ENCODE results near the gene NOC4L. TPM values are rescaled to one million over a fixed set of nuclear protein-coding genes. Genes with fewer than 3 reads are reported as not detected.
"Not testable (repeated sequence)": the region's sequence is repeated elsewhere in the genome, so short reads cannot be mapped to it uniquely, and the experiment has no call there.

NOC4L gene
- total RNA-seq = 10 to 100 TPM; 27.1 to 27.4 TPM

GRCh38 chr12:132144115-132144809 lies at the start of gene NOC4L, which contains the start of gene DDX51:
Gene NOC4L (plus strand): TSS chr12:132144457. CDS start chr12:132144489, 32 bp downstream.
Gene DDX51 (minus strand): TSS chr12:132144319. CDS start chr12:132144296, 23 bp downstream.
- Mint-ChIP-seq H3K36me3 (ENCODE audit: low read depth) (peaks cover 18% of the 10 kb centered on the region), H3K27me3 (ENCODE audit: low read depth) (no peaks in the 10 kb centered on the region), H3K4me3 (peak within 1 kb of the TSS; percentile 90), H3K9me3 (no peaks in the 10 kb centered on the region), H3K27ac (peak within 1 kb of the TSS; percentile 87), H3K4me1 (ENCODE audit: low read depth) (peaks cover 31% of the 10 kb centered on the region)
- CTCF ChIA-PET = interaction anchor here (0.9 to 1.8 kb wide), 2 partner anchors 10 to 41 kb away, joined by 3 to 6 read pairs; no protein-coding TSS in a partner anchor
- peak; percentile 94 for DNase-seq
- intact Hi-C loops (cut with micrococcal nuclease) = loop anchor here (1.0 to 10.0 kb wide), 3 partner anchors 45 to 189 kb away; no protein-coding TSS in a partner anchor

GRCh38 chr12:132095520-132096409 lies 48.5 kb upstream of the NOC4L start:
- no peak overlapping the region for H3K4me3 Mint-ChIP-seq

DNA sequence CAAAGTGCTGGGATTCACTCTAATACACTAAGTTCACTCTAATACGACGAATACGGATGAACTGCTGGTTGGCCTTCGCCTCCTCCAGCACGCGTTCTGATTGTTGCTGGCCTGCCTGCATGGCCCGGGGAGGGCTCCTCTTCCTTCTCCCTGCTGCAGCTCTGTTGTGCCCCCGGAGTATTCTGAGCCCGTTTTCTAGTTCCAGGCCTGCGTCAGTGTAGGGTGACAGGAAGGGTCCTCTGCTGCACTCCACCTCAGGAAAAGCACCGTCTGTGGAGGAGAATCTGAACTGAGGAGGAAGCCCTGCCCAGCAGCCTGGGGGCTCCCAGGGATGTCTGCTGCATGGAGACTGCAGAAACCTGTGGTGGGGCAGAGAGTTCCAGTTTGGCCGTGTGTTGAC lies 44.5 kb upstream of the NOC4L start:
- intact Hi-C loops (cut with micrococcal nuclease) = no loop called here
- CTCF ChIA-PET = no interaction called here
- Mint-ChIP-seq H3K27ac (no peak overlapping the region), H3K4me3 (no peak overlapping the region), H3K27me3 (ENCODE audit: low read depth) (no peaks in the 10 kb centered on the region), H3K9me3 (peaks cover 10% of the 10 kb centered on the region), H3K36me3 (ENCODE audit: low read depth) (peaks cover 32% of the 10 kb centered on the region), H3K4me1 (ENCODE audit: low read depth) (peaks cover 23% of the 10 kb centered on the region)
- DNase-seq = no peak

More at GRCh38 chr12:132095520-132096409, 48.5 kb upstream of the NOC4L start:
- H3K9me3 Mint-ChIP-seq = peaks cover 10% of the 10 kb centered on the region
- H3K4me1 Mint-ChIP-seq (ENCODE audit: low read depth) = peaks cover 25% of the 10 kb centered on the region
- intact Hi-C loops (cut with micrococcal nuclease) = no loop called here
- CTCF ChIA-PET = no interaction called here
- DNase-seq = peak; percentile 14
- no peaks in the 10 kb centered on the region for H3K27me3 Mint-ChIP-seq (ENCODE audit: low read depth)
- peak overlapping the region; percentile 79 for H3K27ac Mint-ChIP-seq
- H3K36me3 Mint-ChIP-seq (ENCODE audit: low read depth) = peaks cover 39% of the 10 kb centered on the region

- no peaks in the 10 kb centered on the region for H3K27me3 Mint-ChIP-seq (ENCODE audit: low read depth)
- H3K4me3 Mint-ChIP-seq = no peak overlapping the region
- H3K27ac Mint-ChIP-seq = no peak overlapping the region
- H3K4me1 Mint-ChIP-seq (ENCODE audit: low read depth) = peaks cover 18% of the 10 kb centered on the region
- peaks cover 9% of the 10 kb centered on the region for H3K9me3 Mint-ChIP-seq
- no peak for DNase-seq
- intact Hi-C loops (cut with micrococcal nuclease) = no loop called here
- CTCF ChIA-PET = no interaction called here
- peaks cover 29% of the 10 kb centered on the region for H3K36me3 Mint-ChIP-seq (ENCODE audit: low read depth)
These were observed 43.8 kb upstream of the NOC4L start for GRCh38 chr12:132100306-132101065.

DNA sequence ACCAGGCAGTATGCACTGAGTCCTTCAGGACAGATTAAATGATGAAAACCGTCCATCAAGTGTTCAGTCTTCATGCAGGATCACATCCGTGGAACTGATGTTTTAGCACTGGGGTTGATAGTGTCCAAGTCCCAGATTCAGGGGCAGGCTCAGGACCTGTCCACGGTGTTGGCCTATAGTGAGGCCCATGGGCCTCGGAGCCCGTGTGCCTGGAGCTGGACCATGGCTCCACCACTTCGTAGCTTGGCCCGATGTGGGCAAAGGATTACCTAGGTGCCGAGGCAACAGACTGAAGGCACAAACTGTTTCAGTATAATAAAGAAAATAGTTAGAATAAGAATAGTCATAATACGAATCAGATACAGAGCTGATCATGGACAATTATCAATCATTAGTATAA lies 42.0 kb upstream of the NOC4L start:
- Mint-ChIP-seq H3K27me3 (ENCODE audit: low read depth) (no peaks in the 10 kb centered on the region), H3K4me3 (no peak overlapping the region), H3K36me3 (ENCODE audit: low read depth) (peaks cover 16% of the 10 kb centered on the region), H3K9me3 (no peaks in the 10 kb centered on the region), H3K27ac (no peak overlapping the region), H3K4me1 (ENCODE audit: low read depth) (peaks cover 3% of the 10 kb centered on the region)
- intact Hi-C loops (cut with micrococcal nuclease) = no loop called here
- CTCF ChIA-PET = interaction anchor here (1.1 kb wide), 1 partner anchor 43 kb away, joined by 3 read pairs; no protein-coding TSS in a partner anchor
- DNase-seq = no peak

DNA sequence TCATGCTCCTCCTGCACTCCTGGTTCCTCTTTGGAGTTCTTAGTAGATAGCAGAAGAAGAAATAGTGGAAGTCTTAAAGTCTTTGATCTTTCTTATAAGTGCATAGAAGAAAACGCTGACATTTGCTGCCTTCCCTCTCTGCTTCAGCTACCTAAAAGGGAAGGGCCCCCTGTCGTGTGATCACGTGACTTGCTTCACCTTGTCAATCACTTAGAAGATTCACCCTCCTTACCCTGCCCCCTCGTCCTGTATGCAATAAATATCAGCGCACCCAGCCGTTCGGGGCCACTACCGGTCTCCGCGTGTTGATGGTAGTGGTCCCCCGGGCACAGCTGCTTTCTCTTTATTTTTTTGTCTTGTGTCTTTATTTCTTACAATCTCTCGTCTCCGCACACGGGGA lies 41.2 kb upstream of the NOC4L start:
- CTCF ChIA-PET = interaction anchor here (1.1 kb wide), 1 partner anchor 42 kb away, joined by 3 read pairs; no protein-coding TSS in a partner anchor
- H3K36me3 Mint-ChIP-seq (ENCODE audit: low read depth) = peaks cover 11% of the 10 kb centered on the region
- H3K9me3 Mint-ChIP-seq; H3K27ac Mint-ChIP-seq; H3K4me1 Mint-ChIP-seq (ENCODE audit: low read depth); H3K27me3 Mint-ChIP-seq (ENCODE audit: low read depth); intact Hi-C loops (cut with micrococcal nuclease); DNase-seq; H3K4me3 Mint-ChIP-seq: not testable (repeated sequence)

DNA sequence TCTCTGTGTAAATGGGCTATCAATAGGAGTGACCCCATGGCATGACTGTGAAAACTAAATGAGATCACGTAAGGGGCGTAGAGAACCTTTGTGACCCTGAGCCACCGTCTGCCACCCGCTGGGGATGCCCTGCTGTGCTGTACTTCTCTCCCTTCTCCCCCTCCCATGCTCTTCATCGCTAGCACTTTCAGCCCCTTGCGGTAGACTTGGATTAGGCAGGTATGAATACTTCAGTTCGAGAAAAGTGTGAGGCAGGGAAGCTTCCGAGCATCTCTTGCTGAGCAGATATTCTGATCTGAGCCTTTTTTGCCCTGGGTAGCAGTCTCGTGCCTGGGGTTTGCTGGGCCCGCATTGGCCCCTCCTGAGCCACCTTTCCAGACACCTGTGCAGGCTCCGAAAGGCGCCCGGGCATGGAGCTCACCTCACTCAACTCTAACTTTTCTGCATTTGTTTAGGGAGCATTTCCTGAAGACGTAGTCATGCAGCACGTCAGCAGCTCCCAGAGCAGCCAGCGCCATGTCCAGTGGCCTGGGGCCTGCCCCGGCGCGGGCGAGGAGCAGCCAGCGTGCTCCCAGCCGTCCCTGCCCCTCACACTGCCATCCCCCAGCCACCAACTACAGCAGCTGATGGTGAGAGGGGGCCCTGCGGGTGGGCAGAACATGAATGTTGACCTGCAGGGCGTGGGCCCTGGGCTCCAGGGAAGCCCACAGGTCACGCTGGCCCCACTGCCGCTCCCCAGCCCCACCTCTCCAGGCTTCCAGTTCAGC lies 40.5 kb upstream of the NOC4L start:
- Mint-ChIP-seq H3K9me3 (no peaks in the 10 kb centered on the region), H3K27me3 (ENCODE audit: low read depth) (no peaks in the 10 kb centered on the region), H3K27ac (no peak overlapping the region), H3K4me3 (no peak overlapping the region), H3K36me3 (ENCODE audit: low read depth) (peaks cover 8% of the 10 kb centered on the region), H3K4me1 (ENCODE audit: low read depth) (no peaks in the 10 kb centered on the region)
- no peak for DNase-seq
- intact Hi-C loops (cut with micrococcal nuclease) = no loop called here
- CTCF ChIA-PET = no interaction called here

GRCh38 chr12:132105467-132105866 lies 38.8 kb upstream of the NOC4L start:
- H3K4me1 Mint-ChIP-seq (ENCODE audit: low read depth) = no peaks in the 10 kb centered on the region
- H3K9me3 Mint-ChIP-seq = no peaks in the 10 kb centered on the region
- intact Hi-C loops (cut with micrococcal nuclease) = no loop called here
- no peak overlapping the region for H3K4me3 Mint-ChIP-seq
- DNase-seq = no peak
- CTCF ChIA-PET = interaction anchor here (0.7 to 0.9 kb wide), 2 partner anchors 12 to 16 kb away, joined by 3 to 4 read pairs; no protein-coding TSS in a partner anchor
- H3K27ac Mint-ChIP-seq = no peak overlapping the region
- no peaks in the 10 kb centered on the region for H3K27me3 Mint-ChIP-seq (ENCODE audit: low read depth)
- peaks cover 13% of the 10 kb centered on the region for H3K36me3 Mint-ChIP-seq (ENCODE audit: low read depth)

- no peak overlapping the region for H3K27ac Mint-ChIP-seq
- DNase-seq = no peak
- no peak overlapping the region for H3K4me3 Mint-ChIP-seq
- no peaks in the 10 kb centered on the region for H3K4me1 Mint-ChIP-seq (ENCODE audit: low read depth)
- H3K36me3 Mint-ChIP-seq (ENCODE audit: low read depth) = peaks cover 18% of the 10 kb centered on the region
- no peaks in the 10 kb centered on the region for H3K27me3 Mint-ChIP-seq (ENCODE audit: low read depth)
- intact Hi-C loops (cut with micrococcal nuclease) = no loop called here
- CTCF ChIA-PET = no interaction called here
- H3K9me3 Mint-ChIP-seq = no peaks in the 10 kb centered on the region
These were observed 37.3 kb upstream of the NOC4L start for GRCh38 chr12:132106921-132107320.

DNA sequence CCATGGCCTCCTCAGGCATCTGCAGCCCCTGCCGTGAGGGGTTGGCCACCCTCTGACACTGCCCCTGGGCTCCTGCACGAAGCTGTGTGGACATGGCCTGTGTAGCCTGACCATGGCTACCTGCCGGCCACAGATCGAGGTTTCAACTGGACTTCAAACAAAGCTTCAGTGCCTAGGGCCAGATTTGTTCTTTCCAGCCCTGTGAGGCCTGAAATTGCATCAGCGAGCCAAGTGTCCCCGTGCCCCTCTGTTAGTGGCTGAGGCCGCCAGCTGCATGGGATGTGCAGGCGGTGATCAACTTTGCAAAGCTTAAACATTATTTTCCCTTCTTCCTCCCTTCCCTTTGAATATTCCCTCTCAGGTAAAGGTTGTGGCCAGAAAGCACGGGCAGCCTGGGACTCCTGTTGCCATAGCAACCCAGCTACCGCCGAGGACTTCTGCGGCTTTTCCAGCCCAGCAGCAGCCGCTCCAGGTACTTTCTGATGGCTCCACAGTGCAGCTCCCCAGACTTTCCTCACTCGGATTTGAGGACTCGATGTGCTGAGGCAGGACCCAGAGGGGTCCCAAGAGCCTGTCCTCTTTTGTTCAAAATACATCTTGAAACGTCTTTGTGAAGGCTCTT lies 35.9 kb upstream of the NOC4L start:
- no peak overlapping the region for H3K27ac Mint-ChIP-seq
- H3K4me1 Mint-ChIP-seq (ENCODE audit: low read depth) = no peaks in the 10 kb centered on the region
- peaks cover 18% of the 10 kb centered on the region for H3K36me3 Mint-ChIP-seq (ENCODE audit: low read depth)
- no peaks in the 10 kb centered on the region for H3K9me3 Mint-ChIP-seq
- intact Hi-C loops (cut with micrococcal nuclease) = no loop called here
- H3K27me3 Mint-ChIP-seq (ENCODE audit: low read depth) = no peaks in the 10 kb centered on the region
- H3K4me3 Mint-ChIP-seq = no peak overlapping the region
- no peak for DNase-seq
- CTCF ChIA-PET = no interaction called here

DNA sequence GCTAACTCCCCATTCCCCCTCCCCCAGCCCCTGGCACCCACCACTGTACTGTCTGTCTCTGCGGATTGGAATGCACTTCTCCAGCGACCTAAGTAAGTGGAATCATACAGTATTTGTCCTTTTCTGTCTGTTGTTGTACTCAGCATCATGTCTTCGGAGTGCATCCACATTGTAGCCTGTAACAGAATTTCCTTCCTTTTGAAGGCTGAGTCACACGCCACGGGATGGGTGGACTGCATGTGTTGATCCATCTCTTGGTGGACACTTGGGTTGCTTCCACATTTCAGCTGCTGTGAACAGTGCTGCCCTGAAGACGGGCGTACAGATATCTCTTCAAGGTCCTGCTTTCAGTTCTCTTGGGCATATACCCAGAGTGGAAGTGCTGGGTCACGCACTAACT lies 34.5 kb upstream of the NOC4L start:
- Mint-ChIP-seq H3K4me3 (no peak overlapping the region), H3K9me3 (no peaks in the 10 kb centered on the region), H3K36me3 (ENCODE audit: low read depth) (peaks cover 20% of the 10 kb centered on the region), H3K4me1 (ENCODE audit: low read depth) (no peaks in the 10 kb centered on the region), H3K27me3 (ENCODE audit: low read depth) (no peaks in the 10 kb centered on the region), H3K27ac (no peak overlapping the region)
- CTCF ChIA-PET = no interaction called here
- no peak for DNase-seq
- intact Hi-C loops (cut with micrococcal nuclease) = no loop called here

Measured in activated naive CD4-positive, alpha-beta T cell treated with anti-CD3 and anti-CD28 coated beads for 36 hours (primary cell).